ENCODE measurements around the gene CORO1A. TPM values are rescaled to one million over a fixed set of nuclear protein-coding genes. Genes with fewer than 3 reads are reported as not detected.

CORO1A gene
- total RNA-seq, result 10.9 and 15.5 TPM in 2 replicates

GRCh38 chr16:30183233-30184095 lies at the start of gene CORO1A:
TSS of gene CORO1A (plus strand) at chr16:30183602. CDS start at chr16:30185210, 1,608 bp downstream.

GRCh38 chr16:30193615-30194014 lies 10.2 kb downstream of the CORO1A start, which contains the start of the genes BOLA2B and SLX1A:
TSS of gene BOLA2B (minus strand) at chr16:30193666. CDS start at chr16:30193595, 71 bp downstream.
TSS of gene SLX1A (plus strand) at chr16:30193875. CDS start at chr16:30194085, 210 bp downstream.

GRCh38 chr16:30199049-30199448 lies 15.6 kb downstream of the CORO1A start, which contains the start of gene SULT1A3:
TSS of gene SULT1A3 (plus strand) at chr16:30199255. CDS start at chr16:30200729, 1,474 bp downstream.

Other genes starting within 250 kb of the CORO1A start
- 123 and 159 TPM in 2 replicates for gene TMEM219, start 221.5 kb upstream of the CORO1A start, total RNA-seq
- gene TAOK2, start 209.7 kb upstream of the CORO1A start, total RNA-seq, result 24.8 and 28.7 TPM in 2 replicates
- 4.8 and 16.2 TPM in 2 replicates for gene HIRIP3, start 188.0 kb upstream of the CORO1A start, total RNA-seq
- 58.2 and 91.8 TPM in 2 replicates for gene INO80E, start 187.4 kb upstream of the CORO1A start, total RNA-seq
- 0.39 TPM in 1 of 2 replicates, not detected in the other for gene DOC2A, start 172.6 kb upstream of the CORO1A start, total RNA-seq
- not detected in 2 replicates for gene C16orf92, start 160.4 kb upstream of the CORO1A start, total RNA-seq
- gene TLCD3B, start 152.3 kb upstream of the CORO1A start, total RNA-seq, result not detected in 2 replicates
- gene ALDOA, start 117.8 kb upstream of the CORO1A start, total RNA-seq, result 1,543 and 1,648 TPM in 2 replicates
- 102 and 114 TPM in 2 replicates for gene PPP4C, start 107.6 kb upstream of the CORO1A start, total RNA-seq
- 0.19 and 0.62 TPM in 2 replicates for gene TBX6, start 91.7 kb upstream of the CORO1A start, total RNA-seq
- 20.5 and 36.9 TPM in 2 replicates for gene YPEL3, start 87.4 kb upstream of the CORO1A start, total RNA-seq
- 0.08 and 0.55 TPM in 2 replicates for gene GDPD3, start 70.1 kb upstream of the CORO1A start, total RNA-seq
- 31.9 and 41.7 TPM in 2 replicates for gene MAPK3, start 60.4 kb upstream of the CORO1A start, total RNA-seq
- 177 and 301 TPM in 2 replicates for gene BOLA2B, start 10.1 kb downstream of the CORO1A start, total RNA-seq
- gene SLX1A, start 10.3 kb downstream of the CORO1A start, total RNA-seq, result 45.4 and 53.1 TPM in 2 replicates
- gene SULT1A3, start 15.7 kb downstream of the CORO1A start, total RNA-seq, result 2.4 and 5.3 TPM in 2 replicates
- 2.0 TPM in 1 of 2 replicates, not detected in the other for gene NPIPB13, start 64.9 kb downstream of the CORO1A start, total RNA-seq
- gene CD2BP2, start 171.7 kb downstream of the CORO1A start, total RNA-seq, result 47.6 and 63.2 TPM in 2 replicates
- 33.5 and 36.0 TPM in 2 replicates for gene TBC1D10B, start 186.9 kb downstream of the CORO1A start, total RNA-seq
- gene MYL11, start 191.2 kb downstream of the CORO1A start, total RNA-seq, result not detected in 2 replicates
- gene SEPTIN1, start 199.0 kb downstream of the CORO1A start, total RNA-seq, result not detected in 2 replicates
- 5.2 and 6.7 TPM in 2 replicates for gene ZNF48, start 211.8 kb downstream of the CORO1A start, total RNA-seq
- 7.7 and 9.0 TPM in 2 replicates for gene ZNF771, start 224.0 kb downstream of the CORO1A start, total RNA-seq
- 44.7 and 66.1 TPM in 2 replicates for gene DCTPP1, start 246.4 kb downstream of the CORO1A start, total RNA-seq

Measured in hair follicular keratinocyte (primary cell).